OCI-LY7 (cell line): ENCODE data around the gene FEZ2. TPM values are rescaled to one million over a fixed set of nuclear protein-coding genes. Genes with fewer than 3 reads are reported as not detected.

Source experiments
- BruUV-seq: library from RNA; stranded (reverse); fragments of 400-500 nt; replicated peaks from 2 replicates; lab custom pipeline; 2021; lab: Mats Ljungman, UMichigan
- CTCF ChIA-PET: fragments of 300-600 bp; sonication (Branson Sonifier 250); formaldehyde crosslinking; loops from one replicate; lab custom pipeline; 2022; ENCODE audit warnings: antibody characterized with exemption; ENCODE audit not compliant: unreplicated experiment; lab: Charles Lee
- POLR2A ChIA-PET: fragments of 300-600 bp; sonication (Branson Sonifier 250); formaldehyde crosslinking; loops from one replicate; lab custom pipeline; 2022; ENCODE audit warnings: antibody characterized with exemption; lab: Charles Lee
- DNase-seq: peaks from one replicate; pipeline ENCODE4 v3.0.0-alpha.2; 2015; ENCODE audit warnings: low spot score
- H2AFZ ChIP-seq: fragments of 200-600 bp; sonication (generic), shearing (Covaris generic); 2 replicates; pipeline ENCODE4 v1.6.1; 2014; ENCODE audit warnings: mild to moderate bottlenecking, antibody characterized with exemption, low read length, moderate library complexity
- H3K27ac ChIP-seq: fragments of 200-600 bp; sonication (generic); 2 replicates; pipeline ENCODE4 v1.5.1; 2014; ENCODE audit warnings: mixed run types, low read depth, mild to moderate bottlenecking, moderate library complexity, low read length, inconsistent platforms; ENCODE audit not compliant: poor library complexity, severe bottlenecking
- H3K36me3 ChIP-seq: fragments of 200-600 bp; sonication (generic); 2 replicates; pipeline ENCODE4 v1.6.1; 2014; ENCODE audit warnings: mild to moderate bottlenecking, antibody characterized with exemption, low read length, moderate library complexity, mixed read lengths; ENCODE audit not compliant: insufficient read depth
- H3K4me1 ChIP-seq: fragments of 200-600 bp; sonication (generic); 2 replicates; pipeline ENCODE4 v1.5.1; 2014; ENCODE audit warnings: mild to moderate bottlenecking, low read length; ENCODE audit not compliant: insufficient read depth, poor library complexity, severe bottlenecking
- H3K4me2 ChIP-seq: fragments of 200-600 bp; sonication (generic); 2 replicates; pipeline ENCODE4 v1.6.1; 2014; ENCODE audit warnings: mild to moderate bottlenecking, low read length
- H3K4me3 ChIP-seq: fragments of 200-600 bp; sonication (generic); 2 replicates; pipeline ENCODE4 v1.5.1; 2014; ENCODE audit warnings: mild to moderate bottlenecking, low read depth, low read length; ENCODE audit not compliant: poor library complexity, severe bottlenecking
- H3K79me2 ChIP-seq: fragments of 200-600 bp; sonication (generic); 2 replicates; pipeline ENCODE4 v1.6.1; 2016; ENCODE audit warnings: low read depth, mild to moderate bottlenecking, low read length, moderate library complexity, mixed read lengths; ENCODE audit not compliant: insufficient read depth
- H3K9me2 ChIP-seq: fragments of 200-600 bp; sonication (generic); 2 replicates; pipeline ENCODE4 v1.6.1; 2016; ENCODE audit warnings: mild to moderate bottlenecking, low read length, mixed read lengths; ENCODE audit not compliant: insufficient read depth
- H3K9me3 ChIP-seq: fragments of 200-600 bp; sonication (generic); 2 replicates; pipeline ENCODE4 v1.6.1; 2014; ENCODE audit warnings: mild to moderate bottlenecking, mixed run types, low read length, mixed read lengths
- H4K20me1 ChIP-seq: fragments of 200-600 bp; sonication (generic); 2 replicates; pipeline ENCODE4 v1.6.1; 2014; ENCODE audit warnings: mild to moderate bottlenecking, antibody characterized with exemption, low read length, moderate library complexity, mixed read lengths; ENCODE audit not compliant: insufficient read depth
- CTCF ChIP-seq: fragments of 200-600 bp; sonication (generic); conservative IDR thresholded peaks from 2 replicates; pipeline ENCODE4 v1.5.1; 2014; ENCODE audit warnings: mild to moderate bottlenecking, antibody characterized with exemption, low read length, moderate library complexity, mixed read lengths
- EZH2phosphoT487 ChIP-seq: fragments of 200-600 bp; sonication (generic); IDR thresholded peaks from 2 replicates; pipeline ENCODE4 v1.6.1; 2018; ENCODE audit warnings: low read depth, borderline replicate concordance, mild to moderate bottlenecking, mixed run types, antibody characterized with exemption, low read length, moderate library complexity, mixed read lengths
- intact Hi-C: fragments of 100-400 bp; cut with micrococcal nuclease; formaldehyde crosslinking; loops from one replicate; pipeline ENCODE4 v1.10.0; 2022; ENCODE audit not compliant: unreplicated experiment
- total RNA-seq, 2 experiments: library from RNA; depleted of rRNA in 1 of 2; stranded (reverse); fragments of >200 nt in 1 of 2; shearing (Covaris generic) in 1 of 2; gene quantifications; 2 replicates each; pipeline ENCODE4 v1.2.3, GENCODE V29; 2014 to 2022

The FEZ2 gene
- total RNA-seq, 2 experiments from 2014 or later, result 17.1 to 23.2 TPM

DNA sequence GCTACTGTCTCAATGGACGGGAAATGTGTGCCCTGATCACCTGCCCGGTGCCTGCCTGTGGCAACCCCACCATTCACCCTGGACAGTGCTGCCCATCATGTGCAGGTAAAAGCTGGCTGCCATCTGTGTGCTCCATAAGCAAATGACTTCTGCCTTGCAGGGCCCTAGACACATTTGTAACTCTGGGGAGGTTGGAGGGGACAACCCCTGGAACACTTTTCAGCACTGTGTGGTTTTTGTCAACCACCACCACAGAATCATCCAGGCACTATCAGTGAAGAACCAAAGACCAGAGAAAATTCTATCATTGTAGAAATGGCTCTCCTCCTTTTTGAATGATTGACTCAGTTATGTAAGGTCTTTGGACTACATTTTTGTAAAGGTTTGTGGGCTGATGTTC, 84.3 kb downstream of the FEZ2 start:
- Histone ChIP-seq H3K4me2 (no peak overlapping the region), H3K79me2 (no peaks in the 10 kb centered on the region), H3K36me3 (peaks cover 44% of the 10 kb centered on the region), H3K9me3 (no peaks in the 10 kb centered on the region), H2AFZ (no peak overlapping the region), H3K4me3 (no peak overlapping the region), H3K4me1 (no peaks in the 10 kb centered on the region), H4K20me1 (no peaks in the 10 kb centered on the region), H3K9me2 (no peaks in the 10 kb centered on the region), H3K27ac (no peak overlapping the region)
- no peak for DNase-seq
- TF ChIP-seq CTCF, result no peak
- no peak for TF ChIP-seq EZH2phosphoT487
- intact Hi-C loops, result no loop called here
- BruUV-seq, result no TSS peak
- POLR2A ChIA-PET, result no interaction called here
- CTCF ChIA-PET, result no interaction called here

- H3K9me3 ChIP-seq, result no peaks in the 10 kb centered on the region
- no peaks in the 10 kb centered on the region for H4K20me1 ChIP-seq
- ChIA-PET POLR2A (interaction anchor here (1.2 kb wide), 1 partner anchor 160 kb away, joined by 3 read pairs; no protein-coding TSS in a partner anchor), CTCF (no interaction called here)
- BruUV-seq, result no TSS peak
- no peak overlapping the region for H3K4me2 ChIP-seq
- H2AFZ ChIP-seq, result no peak overlapping the region
- H3K79me2 ChIP-seq, result no peaks in the 10 kb centered on the region
- no peak overlapping the region for H3K27ac ChIP-seq
- intact Hi-C loops, result no loop called here
- peaks cover 44% of the 10 kb centered on the region for H3K36me3 ChIP-seq
- H3K4me3 ChIP-seq, result no peak overlapping the region
- H3K9me2 ChIP-seq, result no peaks in the 10 kb centered on the region
- DNase-seq, result no peak
- no peaks in the 10 kb centered on the region for H3K4me1 ChIP-seq
- TF ChIP-seq EZH2phosphoT487 (no peak), CTCF (no peak)
These were observed 85.3 kb downstream of the FEZ2 start for GRCh38 chr2:36512705-36513104.

- H3K4me2 ChIP-seq, result no peak overlapping the region
- intact Hi-C loops, result no loop called here
- no peaks in the 10 kb centered on the region for H3K9me3 ChIP-seq
- H3K9me2 ChIP-seq, result no peaks in the 10 kb centered on the region
- no peaks in the 10 kb centered on the region for H3K4me1 ChIP-seq
- no peak overlapping the region for H2AFZ ChIP-seq
- no peak for DNase-seq
- no TSS peak for BruUV-seq
- TF ChIP-seq EZH2phosphoT487 (no peak), CTCF (no peak)
- ChIA-PET POLR2A (interaction anchor here (0.6 to 1.2 kb wide), 2 partner anchors 10 to 159 kb away, joined by 3 read pairs; no protein-coding TSS in a partner anchor), CTCF (no interaction called here)
- peaks cover 39% of the 10 kb centered on the region; the same call in 1 of the 2 replicates for H3K36me3 ChIP-seq
- no peaks in the 10 kb centered on the region for H3K79me2 ChIP-seq
- no peak overlapping the region for H3K27ac ChIP-seq
- H4K20me1 ChIP-seq, result no peaks in the 10 kb centered on the region
- no peak overlapping the region for H3K4me3 ChIP-seq
These were observed 85.9 kb downstream of the FEZ2 start for GRCh38 chr2:36511858-36512603.
